ENCODE results near the gene CDC42EP2. TPM values are rescaled to one million over a fixed set of nuclear protein-coding genes. Genes with fewer than 3 reads are reported as not detected.
A peak's percentile ranks its signal among the peaks of the same experiment; 100 is the strongest.

CDC42EP2 gene
- total and polyA plus RNA-seq, 3 donors from 2014 or later: 3.5 to 5.1 (median 4.4) TPM

DNA sequence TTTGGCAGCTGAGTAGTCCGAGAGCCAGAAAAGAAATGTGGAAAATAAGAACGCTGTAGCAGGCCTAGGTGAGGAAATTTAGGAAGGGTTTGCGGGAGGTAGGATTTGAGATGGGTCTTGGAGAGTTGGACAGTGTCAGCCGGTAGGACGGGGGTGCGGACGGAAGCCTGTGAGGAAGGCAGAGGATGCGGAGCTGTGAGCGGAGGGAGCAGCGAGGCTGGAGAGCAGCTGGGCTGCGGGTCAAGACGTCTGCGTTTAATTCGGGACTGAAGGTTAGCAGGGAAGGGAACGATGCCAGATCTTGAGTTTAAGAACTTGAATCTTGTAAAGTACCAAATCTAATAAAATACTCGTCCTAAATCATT, 39.2 kb downstream of the CDC42EP2 start:
- WGBS, 2 donors: 3 to 12% methylated on average over 16 of the region's 16 CpGs
- Histone ChIP-seq H3K27ac (peak overlapping the region in 1 of 2 donors; percentile 68), H3K4me3 (peak overlapping the region; percentile 64 to 65), H3K4me1 (peaks cover 30% of the 10 kb centered on the region), H3K9me3 (no peaks in the 10 kb centered on the region), H3K36me3 (ENCODE audit: low read depth, missing control alignments) (no peaks in the 10 kb centered on the region), H3K27me3 (no peaks in the 10 kb centered on the region)
- intact Hi-C loops (cut with DNase I; ENCODE audit: low total_unique reads): no loop called here
- DNase-seq: no peak
- TF ChIP-seq, protein P1, sequence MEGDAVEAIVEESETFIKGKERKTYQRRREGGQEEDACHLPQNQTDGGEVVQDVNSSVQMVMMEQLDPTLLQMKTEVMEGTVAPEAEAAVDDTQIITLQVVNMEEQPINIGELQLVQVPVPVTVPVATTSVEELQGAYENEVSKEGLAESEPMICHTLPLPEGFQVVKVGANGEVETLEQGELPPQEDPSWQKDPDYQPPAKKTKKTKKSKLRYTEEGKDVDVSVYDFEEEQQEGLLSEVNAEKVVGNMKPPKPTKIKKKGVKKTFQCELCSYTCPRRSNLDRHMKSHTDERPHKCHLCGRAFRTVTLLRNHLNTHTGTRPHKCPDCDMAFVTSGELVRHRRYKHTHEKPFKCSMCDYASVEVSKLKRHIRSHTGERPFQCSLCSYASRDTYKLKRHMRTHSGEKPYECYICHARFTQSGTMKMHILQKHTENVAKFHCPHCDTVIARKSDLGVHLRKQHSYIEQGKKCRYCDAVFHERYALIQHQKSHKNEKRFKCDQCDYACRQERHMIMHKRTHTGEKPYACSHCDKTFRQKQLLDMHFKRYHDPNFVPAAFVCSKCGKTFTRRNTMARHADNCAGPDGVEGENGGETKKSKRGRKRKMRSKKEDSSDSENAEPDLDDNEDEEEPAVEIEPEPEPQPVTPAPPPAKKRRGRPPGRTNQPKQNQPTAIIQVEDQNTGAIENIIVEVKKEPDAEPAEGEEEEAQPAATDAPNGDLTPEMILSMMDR (IDR thresholded peaks at IDR 0.05): no peak
- no peak for TF ChIP-seq POLR2A (IDR thresholded peaks at IDR 0.05)

GRCh38 chr11:65354265-65355012, 39.8 kb downstream of the CDC42EP2 start, which contains the start of gene TIGD3:
Gene TIGD3, plus strand, starts transcription at chr11:65354751. Its CDS starts 1,058 bp downstream, at chr11:65355809.
- WGBS, 2 donors: 0 to 1% methylated on average over 20 to 66 of the region's 79 CpGs
- Histone ChIP-seq H3K27me3 (no peaks in the 10 kb centered on the region), H3K27ac (peak within 1 kb of the TSS in 1 of 2 donors; percentile 68), H3K36me3 (ENCODE audit: low read depth, missing control alignments) (no peaks in the 10 kb centered on the region), H3K9me3 (no peaks in the 10 kb centered on the region), H3K4me3 (peak within 1 kb of the TSS; percentile 64 to 65), H3K4me1 (peaks cover 30% of the 10 kb centered on the region)
- DNase-seq: peak; percentile 98
- TF ChIP-seq, protein P1 (IDR thresholded peaks at IDR 0.05): no peak
- intact Hi-C loops (cut with DNase I; ENCODE audit: low total_unique reads): no loop called here

- Histone ChIP-seq H3K4me1 (peaks cover 30% of the 10 kb centered on the region), H3K27ac (peak overlapping the region in 1 of 2 donors; percentile 65), H3K27me3 (no peaks in the 10 kb centered on the region), H3K4me3 (peak overlapping the region; percentile 64 to 65), H3K36me3 (ENCODE audit: low read depth, missing control alignments) (no peaks in the 10 kb centered on the region), H3K9me3 (no peaks in the 10 kb centered on the region)
- no peak for DNase-seq
- TF ChIP-seq, protein P1 (IDR thresholded peaks at IDR 0.05): no peak
- no peak for TF ChIP-seq POLR2A (IDR thresholded peaks at IDR 0.05)
- intact Hi-C loops (cut with DNase I; ENCODE audit: low total_unique reads): no loop called here
- WGBS, 2 donors: 0 to 1% methylated on average over 32 to 46 of the region's 47 CpGs
Observed at GRCh38 chr11:65355013-65355775, 40.5 kb downstream of the CDC42EP2 start.

DNA sequence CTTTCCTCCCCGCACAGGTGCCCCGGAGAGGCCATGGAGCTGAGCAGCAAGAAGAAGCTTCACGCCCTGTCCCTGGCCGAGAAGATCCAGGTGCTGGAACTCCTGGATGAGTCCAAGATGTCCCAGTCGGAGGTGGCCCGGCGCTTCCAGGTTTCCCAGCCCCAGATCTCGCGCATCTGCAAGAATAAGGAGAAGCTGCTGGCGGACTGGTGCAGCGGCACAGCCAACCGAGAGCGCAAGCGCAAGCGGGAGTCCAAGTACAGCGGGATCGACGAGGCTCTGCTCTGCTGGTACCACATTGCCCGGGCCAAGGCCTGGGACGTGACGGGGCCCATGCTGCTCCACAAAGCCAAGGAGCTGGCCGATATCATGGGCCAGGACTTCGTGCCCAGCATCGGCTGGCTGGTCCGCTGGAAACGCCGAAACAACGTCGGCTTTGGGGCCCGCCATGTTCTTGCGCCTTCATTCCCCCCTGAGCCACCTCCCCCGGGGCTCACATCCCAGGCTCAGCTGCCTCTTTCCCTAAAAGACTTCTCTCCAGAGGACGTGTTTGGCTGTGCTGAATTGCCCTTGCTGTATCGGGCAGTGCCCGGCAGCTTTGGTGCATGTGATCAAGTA, 41.2 kb downstream of the CDC42EP2 start:
- Histone ChIP-seq H3K4me1 (peaks cover 30% of the 10 kb centered on the region), H3K9me3 (no peaks in the 10 kb centered on the region), H3K27me3 (no peaks in the 10 kb centered on the region), H3K27ac (no peak overlapping the region), H3K4me3 (peak overlapping the region; percentile 13 to 65), H3K36me3 (ENCODE audit: low read depth, missing control alignments) (no peaks in the 10 kb centered on the region)
- DNase-seq: peak; percentile 63
- TF ChIP-seq, protein P1 (IDR thresholded peaks at IDR 0.05): no peak
- intact Hi-C loops (cut with DNase I; ENCODE audit: low total_unique reads): no loop called here
- WGBS, 2 donors: 32 to 46% methylated on average over 23 to 35 of the region's 35 CpGs

Data from testis (tissue), 3 donors.